IMR-90 (cell line): ENCODE results near the gene PAK6. TPM values are rescaled to one million over a fixed set of nuclear protein-coding genes. Genes with fewer than 3 reads are reported as not detected.
A peak's percentile ranks its signal among the peaks of the same experiment; 100 is the strongest.

Source experiments
- ATAC-seq: fragments of 200-7000 bp; cut with Tn5 transposase; 2 replicates; pipeline ENCODE4 v1.9.1; 2020; ENCODE audit warnings: low read depth, mild to moderate bottlenecking, moderate library complexity
- BruUV-seq: library from RNA; stranded (reverse); fragments of 400-500 nt; replicated peaks from 2 replicates; lab custom pipeline; 2021; lab: Mats Ljungman, UMichigan
- CTCF ChIA-PET: fragments of 300-600 bp; formaldehyde crosslinking; extraction: SDS; loops from one replicate; lab custom pipeline; 2021; ENCODE audit warnings: antibody characterized with exemption; lab: Yijun Ruan, JAX
- POLR2A ChIA-PET: fragments of 300-600 bp; sonication (Branson Sonifier 250); formaldehyde crosslinking; loops from one replicate; lab custom pipeline; 2022; ENCODE audit warnings: antibody characterized with exemption; ENCODE audit not compliant: unreplicated experiment; lab: Charles Lee
- DNase-seq: peaks from one replicate; pipeline ENCODE4 v3.0.0; 2013
- H2AFZ ChIP-seq: replicated peaks from 2 replicates; pipeline ENCODE3; 2013; ENCODE audit warnings: low read length, mild to moderate bottlenecking; ENCODE audit not compliant: poor library complexity
- H2AK5ac ChIP-seq: 2 replicates; pipeline ENCODE4 v1.6.1; 2013; ENCODE audit warnings: low read depth, low read length, inconsistent platforms
- H2AK9ac ChIP-seq: replicated peaks from 2 replicates; pipeline ENCODE3; 2013; ENCODE audit warnings: mild to moderate bottlenecking, low read depth, low read length, moderate library complexity; ENCODE audit not compliant: poor library complexity
- H2BK120ac ChIP-seq: 2 replicates; pipeline ENCODE4 v1.6.1; 2013; ENCODE audit warnings: low read depth, low read length, inconsistent platforms
- H2BK15ac ChIP-seq: 3 replicates; pipeline ENCODE4 v1.6.1; 2013; ENCODE audit warnings: low read depth, low read length, inconsistent platforms
- H2BK20ac ChIP-seq: 2 replicates; pipeline ENCODE4 v1.6.1; 2013; ENCODE audit warnings: low read depth, mild to moderate bottlenecking, inconsistent platforms, low read length, moderate library complexity
- H2BK5ac ChIP-seq: 2 replicates; pipeline ENCODE4 v1.6.1; 2013; ENCODE audit warnings: mild to moderate bottlenecking, low read depth, low read length, inconsistent platforms; ENCODE audit not compliant: poor library complexity, severe bottlenecking
- H3K14ac ChIP-seq: replicated peaks from 2 replicates; pipeline ENCODE4 v1.6.1; 2013; ENCODE audit warnings: low read depth, low read length, inconsistent platforms
- H3K18ac ChIP-seq: 2 replicates; pipeline ENCODE4 v1.6.1; 2013; ENCODE audit warnings: low read depth, low read length, control low read depth
- H3K23ac ChIP-seq: 2 replicates; pipeline ENCODE4 v1.6.1; 2013; ENCODE audit warnings: low read depth, low read length, inconsistent platforms
- H3K27ac ChIP-seq: 2 replicates; pipeline ENCODE4 v1.5.1; 2013; ENCODE audit warnings: mild to moderate bottlenecking, control low read depth, low read length; ENCODE audit not compliant: insufficient read depth
- H3K27me3 ChIP-seq: 2 replicates; pipeline ENCODE4 v1.6.1; 2013; ENCODE audit warnings: low read length; ENCODE audit not compliant: control insufficient read depth, insufficient read depth
- H3K36me3 ChIP-seq: 2 replicates; pipeline ENCODE4 v1.6.1; 2013; ENCODE audit warnings: low read length, mixed read lengths; ENCODE audit not compliant: control insufficient read depth, insufficient read depth
- H3K4ac ChIP-seq: 2 replicates; pipeline ENCODE4 v1.6.1; 2013; ENCODE audit warnings: low read depth, low read length, inconsistent platforms
- H3K4me1 ChIP-seq: 2 replicates; pipeline ENCODE4 v1.6.1; 2013; ENCODE audit warnings: low read length, mixed read lengths; ENCODE audit not compliant: control insufficient read depth, insufficient read depth
- H3K4me2 ChIP-seq: 2 replicates; pipeline ENCODE4 v1.6.1; 2013; ENCODE audit warnings: low read depth, mild to moderate bottlenecking, control low read depth, low read length, moderate library complexity
- H3K4me3 ChIP-seq: 2 replicates; pipeline ENCODE4 v1.5.1; 2013; ENCODE audit warnings: low read depth, mild to moderate bottlenecking, control low read depth, low read length, moderate library complexity; ENCODE audit not compliant: insufficient read depth
- H3K56ac ChIP-seq: 2 replicates; pipeline ENCODE4 v1.6.1; 2013; ENCODE audit warnings: low read length, inconsistent platforms; ENCODE audit not compliant: insufficient read depth; ENCODE audit errors: extremely low read depth
- H3K79me1 ChIP-seq, 2 experiments: 2 replicates each; pipeline ENCODE4 v1.6.1; 2013; ENCODE audit warnings: low read length in 2 of 2, inconsistent platforms in 1 of 2, low read depth in 1 of 2
- H3K9ac ChIP-seq: 2 replicates; pipeline ENCODE4 v1.6.1; 2013; ENCODE audit warnings: low read depth, low read length, control low read depth
- H3K9me1 ChIP-seq: 2 replicates; pipeline ENCODE4 v1.6.1; 2013; ENCODE audit warnings: low read length, inconsistent platforms; ENCODE audit not compliant: insufficient read depth
- H3K9me3 ChIP-seq: 2 replicates; pipeline ENCODE4 v1.6.1; 2013; ENCODE audit warnings: low read length; ENCODE audit not compliant: control insufficient read depth, insufficient read depth
- H4K20me1 ChIP-seq: 2 replicates; pipeline ENCODE4 v1.6.1; 2013; ENCODE audit warnings: low read length, inconsistent platforms; ENCODE audit not compliant: insufficient read depth
- H4K5ac ChIP-seq: 2 replicates; pipeline ENCODE4 v1.6.1; 2013; ENCODE audit warnings: mild to moderate bottlenecking, low read depth, low read length, control low read depth
- H4K8ac ChIP-seq, 2 experiments: 2 replicates each; pipeline ENCODE4 v1.6.1; 2013; ENCODE audit warnings: low read depth in 2 of 2, low read length in 2 of 2, control low read depth in 1 of 2, inconsistent platforms in 1 of 2
- H4K91ac ChIP-seq: 2 replicates; pipeline ENCODE4 v1.6.1; 2013; ENCODE audit warnings: low read depth, low read length, inconsistent platforms; ENCODE audit not compliant: insufficient read depth
- CEBPB ChIP-seq: IDR thresholded peaks from 2 replicates; pipeline ENCODE4 v1.6.1; 2012; ENCODE audit warnings: low read depth, low read length, improper control_type of control experiment
- MAZ ChIP-seq: IDR thresholded peaks from 2 replicates; pipeline ENCODE4 v1.6.1; 2012; ENCODE audit warnings: low read depth, mild to moderate bottlenecking, low read length, improper control_type of control experiment, moderate library complexity, borderline replicate concordance
- MXI1 ChIP-seq: IDR thresholded peaks from 2 replicates; pipeline ENCODE4 v1.6.1; 2012; ENCODE audit warnings: low read depth, mild to moderate bottlenecking, low read length, moderate library complexity, borderline replicate concordance
- RAD21 ChIP-seq: IDR thresholded peaks from 2 replicates; pipeline ENCODE4 v1.6.1; 2012; ENCODE audit warnings: low read length, improper control_type of control experiment
- RFX5 ChIP-seq: IDR thresholded peaks from 2 replicates; pipeline ENCODE4 v1.8.0; 2012; ENCODE audit warnings: low read depth, mild to moderate bottlenecking, low read length, moderate library complexity
- SMC3 ChIP-seq: fragments of 150-350 bp; IDR thresholded peaks from 2 replicates; pipeline ENCODE4 v1.6.1; 2016; ENCODE audit warnings: low read depth, mild to moderate bottlenecking, antibody characterized with exemption, low read length, moderate library complexity
- WGBS, 2 experiments: methylation state at CpG; one replicate each; pipeline versions ENCODE4 v1.1.5 to v1.1.7; 2013; ENCODE audit warnings: missing lambda C conversion rate in 2 of 2; ENCODE audit not compliant: insufficient read length in 1 of 2; ENCODE audit errors: extremely low coverage in 2 of 2; 5-methylcytosine and 5-hydroxymethylcytosine counted together
- dilution Hi-C: fragments of 300-500 bp; cut with HindIII; formaldehyde crosslinking; loops from one replicate; pipeline ENCODE4 v1.14.3; 2018; ENCODE audit warnings: low sequenced_read_pairs; ENCODE audit not compliant: unreplicated experiment
- in situ Hi-C: fragments of 300-500 bp; cut with MboI; formaldehyde crosslinking; loops from 3 replicates; pipeline ENCODE4 v1.14.3; 2019; ENCODE audit warnings: low sequenced_read_pairs, inconsistent platforms, mixed read lengths
- intact Hi-C: fragments of 100-400 bp; cut with micrococcal nuclease; formaldehyde crosslinking; loops from 2 replicates; pipeline ENCODE4 v1.10.0; 2022
- polyA plus RNA-seq, 3 experiments: library from polyadenylated mRNA; depleted of rRNA; stranded (reverse); fragments of >200 nt; gene quantifications; 2 replicates each; pipeline ENCODE4 v1.2.3, GENCODE V29; 2012; ENCODE audit warnings: low replicate concordance in 1 of 3
- total RNA-seq: library from RNA; depleted of rRNA; stranded (reverse); fragments of >200 nt; gene quantifications from 2 replicates; pipeline ENCODE4 v1.2.3, GENCODE V29; 2012
- TF ChIP-seq, protein P1 (sequence below): conservative IDR thresholded peaks from 2 replicates; pipeline ENCODE4 v1.5.1; 2012; ENCODE audit warnings: mild to moderate bottlenecking, low read depth, low read length, improper control_type of control experiment
- TF ChIP-seq, protein P2 (sequence below): fragments of 150-350 bp; IDR thresholded peaks from 2 replicates; pipeline ENCODE4 v1.6.1; 2016; ENCODE audit warnings: low read depth, mild to moderate bottlenecking, low read length, moderate library complexity, borderline replicate concordance

The PAK6 gene
- total and polyA plus RNA-seq, 2 of the 4 experiments (the other 2 are of a cell fraction), result 0.21 TPM; not detected in 1

DNA sequence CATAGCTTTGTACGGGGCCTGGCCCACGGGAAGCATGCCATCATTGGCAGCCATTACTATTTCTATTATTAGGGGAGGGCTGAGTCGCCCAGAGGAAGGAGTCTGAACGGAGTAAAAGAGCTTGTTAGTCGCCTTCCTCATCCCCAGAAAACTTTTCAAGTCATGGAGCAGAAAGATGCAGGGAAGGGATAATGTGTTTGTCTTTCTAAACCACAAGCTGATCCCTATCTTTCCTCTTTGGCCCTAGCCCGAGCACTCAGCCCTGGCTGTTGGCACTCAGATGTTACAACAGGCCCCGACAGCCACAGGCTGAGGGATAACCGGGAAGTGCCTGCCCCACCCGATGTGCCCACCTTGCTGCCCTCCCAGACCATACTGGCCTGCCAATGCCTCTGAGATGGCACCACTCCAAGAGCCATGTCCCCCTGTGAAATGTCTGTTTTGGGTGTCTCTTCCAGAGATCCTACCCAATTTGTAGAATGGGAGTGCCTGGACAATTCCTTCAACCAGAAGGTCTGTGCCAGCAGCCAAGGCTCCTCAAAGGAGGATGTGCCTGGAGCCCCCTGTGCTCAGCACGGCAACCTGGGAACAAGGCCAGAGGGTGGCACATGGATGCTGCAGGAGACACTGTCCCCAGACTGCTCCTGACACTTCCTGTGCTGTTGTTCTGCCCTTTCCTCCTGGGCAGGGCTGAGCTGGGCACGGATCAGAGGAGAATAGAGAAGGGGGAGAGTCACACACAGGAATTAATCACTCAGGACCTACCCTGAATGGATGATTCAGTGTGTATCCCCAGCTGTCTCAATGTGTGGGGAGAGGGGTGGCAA lies 10.8 kb downstream of the PAK6 start:
- intact Hi-C loops, result no loop called here
- no peak overlapping the region for H2BK15ac ChIP-seq

More for the DNA sequence above, 10.8 kb downstream of the PAK6 start:
- Histone ChIP-seq H4K20me1 (no peaks in the 10 kb centered on the region), H3K4me2 (no peak overlapping the region), H3K27me3 (peaks cover 62% of the 10 kb centered on the region), H2AK9ac (no peak overlapping the region), H4K91ac (no peak overlapping the region), H4K5ac (no peak overlapping the region), H3K4me1 (peaks cover 2% of the 10 kb centered on the region; the same call in 1 of the 2 replicates), H3K9me1 (no peaks in the 10 kb centered on the region), H2AFZ (peak overlapping the region; percentile 56), H3K14ac (no peak overlapping the region), H3K27ac (no peak overlapping the region), H2BK5ac (no peak overlapping the region), H3K36me3 (no peaks in the 10 kb centered on the region), H3K4ac (no peak overlapping the region), H2BK120ac (no peak overlapping the region), H3K4me3 (no peak overlapping the region), H3K56ac (no peak overlapping the region), H3K18ac (no peak overlapping the region), H3K9me3 (no peaks in the 10 kb centered on the region), H3K79me1 (no peaks in the 10 kb centered on the region), H3K9ac (no peak overlapping the region), H2AK5ac (no peak overlapping the region), H4K8ac (no peak overlapping the region), H2BK20ac (no peak overlapping the region), H3K23ac (no peak overlapping the region)
- peak; percentile 37 for DNase-seq
- 70% methylated on average over 2 of the region's 11 CpGs; no CpG with 5 or more reads in 1 of the 2 experiments for WGBS, 2 experiments
- in situ Hi-C loops, result no loop called here
- ATAC-seq, result no peak
- ChIA-PET POLR2A (no interaction called here), CTCF (interaction anchor here (1.0 kb wide), 1 partner anchor 25 kb away, joined by 3 read pairs; no protein-coding TSS in a partner anchor)
- no TSS peak for BruUV-seq
- dilution Hi-C loops, result no loop called here
- TF ChIP-seq, protein P1, sequence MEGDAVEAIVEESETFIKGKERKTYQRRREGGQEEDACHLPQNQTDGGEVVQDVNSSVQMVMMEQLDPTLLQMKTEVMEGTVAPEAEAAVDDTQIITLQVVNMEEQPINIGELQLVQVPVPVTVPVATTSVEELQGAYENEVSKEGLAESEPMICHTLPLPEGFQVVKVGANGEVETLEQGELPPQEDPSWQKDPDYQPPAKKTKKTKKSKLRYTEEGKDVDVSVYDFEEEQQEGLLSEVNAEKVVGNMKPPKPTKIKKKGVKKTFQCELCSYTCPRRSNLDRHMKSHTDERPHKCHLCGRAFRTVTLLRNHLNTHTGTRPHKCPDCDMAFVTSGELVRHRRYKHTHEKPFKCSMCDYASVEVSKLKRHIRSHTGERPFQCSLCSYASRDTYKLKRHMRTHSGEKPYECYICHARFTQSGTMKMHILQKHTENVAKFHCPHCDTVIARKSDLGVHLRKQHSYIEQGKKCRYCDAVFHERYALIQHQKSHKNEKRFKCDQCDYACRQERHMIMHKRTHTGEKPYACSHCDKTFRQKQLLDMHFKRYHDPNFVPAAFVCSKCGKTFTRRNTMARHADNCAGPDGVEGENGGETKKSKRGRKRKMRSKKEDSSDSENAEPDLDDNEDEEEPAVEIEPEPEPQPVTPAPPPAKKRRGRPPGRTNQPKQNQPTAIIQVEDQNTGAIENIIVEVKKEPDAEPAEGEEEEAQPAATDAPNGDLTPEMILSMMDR, result no peak
- TF ChIP-seq RFX5 (no peak), CEBPB (no peak), MXI1 (no peak), SMC3 (no peak), MAZ (no peak), RAD21 (no peak)
- TF ChIP-seq, protein P2, sequence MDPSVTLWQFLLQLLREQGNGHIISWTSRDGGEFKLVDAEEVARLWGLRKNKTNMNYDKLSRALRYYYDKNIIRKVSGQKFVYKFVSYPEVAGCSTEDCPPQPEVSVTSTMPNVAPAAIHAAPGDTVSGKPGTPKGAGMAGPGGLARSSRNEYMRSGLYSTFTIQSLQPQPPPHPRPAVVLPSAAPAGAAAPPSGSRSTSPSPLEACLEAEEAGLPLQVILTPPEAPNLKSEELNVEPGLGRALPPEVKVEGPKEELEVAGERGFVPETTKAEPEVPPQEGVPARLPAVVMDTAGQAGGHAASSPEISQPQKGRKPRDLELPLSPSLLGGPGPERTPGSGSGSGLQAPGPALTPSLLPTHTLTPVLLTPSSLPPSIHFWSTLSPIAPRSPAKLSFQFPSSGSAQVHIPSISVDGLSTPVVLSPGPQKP, result no peak
